Measurements from ENCODE around the gene TCEA3. TPM values are rescaled to one million over a fixed set of nuclear protein-coding genes. Genes with fewer than 3 reads are reported as not detected.

TCEA3 gene
- total RNA-seq, 1 donor from 2014 or later: 3.1 TPM

DNA sequence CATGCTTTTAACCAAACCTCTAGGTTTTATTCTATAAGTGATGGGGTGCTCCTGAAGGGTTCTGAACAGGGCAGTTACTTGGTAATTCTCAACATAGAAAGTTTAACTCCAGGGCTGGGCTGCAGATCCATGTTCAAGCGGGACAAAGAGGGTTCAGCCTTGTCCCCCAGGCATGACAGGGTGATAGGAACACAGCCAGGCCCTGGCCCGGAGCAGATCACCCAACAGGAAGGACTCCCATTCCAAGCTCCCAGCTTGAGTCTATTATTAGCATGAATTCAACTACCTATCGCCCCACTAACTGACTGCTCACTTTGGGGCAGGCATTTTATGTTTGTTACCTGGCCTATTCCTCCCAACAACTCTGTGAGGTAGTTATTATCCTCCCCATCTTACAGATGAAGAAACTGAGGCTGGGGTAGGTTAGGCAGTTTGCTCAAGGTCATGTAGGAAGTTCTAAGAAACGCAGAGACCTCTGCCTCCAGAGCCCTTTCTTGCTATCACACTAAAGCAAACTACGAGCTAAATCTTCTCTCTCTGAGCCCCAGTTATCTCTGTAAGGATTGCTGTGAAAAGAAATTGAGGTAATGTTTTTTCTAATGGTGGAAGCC lies 44.9 kb upstream of the TCEA3 start:
- no peak for DNase-seq (ENCODE audit: low read depth)
- no peak overlapping the region for H3K4me3 ChIP-seq (ENCODE audit: low read depth, low read length)
- TF ChIP-seq, protein P1, sequence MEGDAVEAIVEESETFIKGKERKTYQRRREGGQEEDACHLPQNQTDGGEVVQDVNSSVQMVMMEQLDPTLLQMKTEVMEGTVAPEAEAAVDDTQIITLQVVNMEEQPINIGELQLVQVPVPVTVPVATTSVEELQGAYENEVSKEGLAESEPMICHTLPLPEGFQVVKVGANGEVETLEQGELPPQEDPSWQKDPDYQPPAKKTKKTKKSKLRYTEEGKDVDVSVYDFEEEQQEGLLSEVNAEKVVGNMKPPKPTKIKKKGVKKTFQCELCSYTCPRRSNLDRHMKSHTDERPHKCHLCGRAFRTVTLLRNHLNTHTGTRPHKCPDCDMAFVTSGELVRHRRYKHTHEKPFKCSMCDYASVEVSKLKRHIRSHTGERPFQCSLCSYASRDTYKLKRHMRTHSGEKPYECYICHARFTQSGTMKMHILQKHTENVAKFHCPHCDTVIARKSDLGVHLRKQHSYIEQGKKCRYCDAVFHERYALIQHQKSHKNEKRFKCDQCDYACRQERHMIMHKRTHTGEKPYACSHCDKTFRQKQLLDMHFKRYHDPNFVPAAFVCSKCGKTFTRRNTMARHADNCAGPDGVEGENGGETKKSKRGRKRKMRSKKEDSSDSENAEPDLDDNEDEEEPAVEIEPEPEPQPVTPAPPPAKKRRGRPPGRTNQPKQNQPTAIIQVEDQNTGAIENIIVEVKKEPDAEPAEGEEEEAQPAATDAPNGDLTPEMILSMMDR (conservative IDR thresholded peaks at IDR 0.05; ENCODE audit: low read depth, low read length): no peak

DNA sequence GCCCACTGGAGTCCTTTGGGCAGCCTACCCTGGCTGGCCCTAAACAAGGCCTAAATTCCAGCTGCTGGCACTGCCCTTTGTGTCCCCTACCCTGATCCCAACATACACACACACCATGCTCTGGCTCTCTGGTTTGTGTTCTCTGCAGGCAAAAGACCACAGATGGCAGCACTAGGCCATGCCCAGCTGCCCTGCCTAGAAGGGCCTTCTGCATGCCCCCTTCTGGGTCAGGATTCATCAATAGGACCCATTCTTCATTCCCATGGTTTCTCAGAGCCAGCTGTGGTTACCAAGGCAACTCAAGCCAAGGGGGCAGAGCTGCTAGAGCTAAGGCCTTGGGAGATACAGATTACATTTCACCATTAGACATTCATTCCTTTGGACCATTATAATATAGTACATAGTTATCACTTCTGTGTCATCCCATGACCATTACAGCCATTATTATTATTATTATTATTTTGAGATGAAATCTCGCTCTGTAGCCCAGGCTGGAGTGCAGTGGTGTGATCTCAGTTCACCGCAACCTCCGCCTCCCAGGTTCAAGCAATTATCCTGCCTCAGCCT lies 42.0 kb upstream of the TCEA3 start:
- TF ChIP-seq, protein P1 (conservative IDR thresholded peaks at IDR 0.05; ENCODE audit: low read depth, low read length): no peak
- H3K4me3 ChIP-seq (ENCODE audit: low read depth, low read length): no peak overlapping the region
- DNase-seq (ENCODE audit: low read depth): no peak

DNA sequence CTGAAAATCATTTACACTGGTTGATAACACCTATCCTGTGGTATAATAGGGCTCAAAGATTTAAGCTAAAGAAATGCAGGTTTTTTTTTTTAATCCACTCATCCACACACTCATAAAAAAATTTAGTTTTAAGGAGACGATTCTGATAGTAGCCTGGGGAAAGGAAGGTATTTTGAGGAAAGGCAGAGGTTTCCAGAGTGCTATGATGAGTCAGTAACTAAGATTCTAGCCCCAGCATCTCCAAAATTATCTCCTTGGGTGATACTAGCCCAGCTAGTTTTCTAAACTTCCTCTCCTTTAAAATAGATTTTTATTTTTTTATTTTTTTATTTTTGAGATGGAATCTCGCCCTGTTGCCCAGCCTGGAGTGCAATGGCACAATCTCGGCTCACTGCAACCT lies 38.7 kb upstream of the TCEA3 start:
- TF ChIP-seq, protein P1 (conservative IDR thresholded peaks at IDR 0.05; ENCODE audit: low read depth, low read length): no peak
- DNase-seq (ENCODE audit: low read depth): no peak
- no peak overlapping the region for H3K4me3 ChIP-seq (ENCODE audit: low read depth, low read length)

DNA sequence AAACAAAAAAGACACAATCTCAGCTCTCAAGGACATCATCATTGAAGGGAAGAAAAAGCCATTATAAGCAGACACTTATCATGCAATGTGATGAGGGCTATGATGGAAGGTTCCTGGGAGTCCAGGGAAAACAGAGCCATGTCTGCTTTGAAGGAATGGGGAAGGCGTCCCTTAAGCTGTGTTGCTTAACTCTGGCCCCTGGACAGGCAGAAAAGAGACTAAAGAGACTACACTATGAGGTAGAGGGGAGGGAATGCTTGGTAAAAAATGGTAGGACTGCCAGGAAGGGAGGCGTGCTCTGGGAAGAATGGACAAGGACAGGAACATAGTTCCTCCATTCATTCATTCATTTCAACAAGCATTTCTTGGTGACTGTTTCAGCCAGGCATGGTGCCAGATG lies 38.2 kb upstream of the TCEA3 start:
- DNase-seq (ENCODE audit: low read depth): no peak
- TF ChIP-seq, protein P1 (conservative IDR thresholded peaks at IDR 0.05; ENCODE audit: low read depth, low read length): no peak
- H3K4me3 ChIP-seq (ENCODE audit: low read depth, low read length): no peak overlapping the region

DNA sequence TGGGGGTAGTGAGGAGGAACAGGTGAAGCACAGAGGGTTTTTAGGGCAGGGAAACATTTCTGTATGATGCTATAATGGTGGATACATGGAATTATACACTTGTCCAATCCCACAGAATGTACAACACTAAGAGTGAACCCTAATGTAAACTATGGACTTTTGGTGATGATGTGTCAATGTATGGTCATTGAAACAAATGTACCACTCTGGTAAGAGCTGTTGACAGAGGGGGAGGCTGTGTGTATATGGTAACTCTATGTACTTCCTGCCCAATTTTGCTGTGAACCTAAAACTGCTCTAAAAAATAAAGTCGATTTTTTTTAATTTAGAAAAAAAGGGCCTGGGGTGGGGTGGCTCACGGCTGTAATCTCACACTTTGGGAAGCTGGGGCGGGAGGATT lies 36.5 kb upstream of the TCEA3 start:
- no peak overlapping the region for H3K4me3 ChIP-seq (ENCODE audit: low read depth, low read length)
- TF ChIP-seq, protein P1 (conservative IDR thresholded peaks at IDR 0.05; ENCODE audit: low read depth, low read length): no peak
- DNase-seq (ENCODE audit: low read depth): no peak

DNA sequence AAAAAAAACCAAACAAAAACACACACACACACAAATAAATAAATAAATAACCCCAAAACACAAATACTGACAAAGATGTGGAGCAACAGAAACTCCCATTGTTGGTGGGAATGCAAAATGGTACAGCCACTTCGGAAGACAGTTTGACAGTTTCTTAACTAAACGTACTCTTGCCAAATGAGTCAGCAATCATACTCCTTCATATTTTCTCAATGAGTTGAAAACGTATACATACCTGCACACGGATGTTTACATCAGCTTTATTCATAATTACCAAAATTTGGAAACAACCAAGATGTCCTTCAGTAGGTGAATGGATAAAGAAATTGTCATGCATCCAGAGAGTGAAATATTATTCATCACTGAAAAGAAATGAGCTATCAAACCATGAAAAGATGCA lies 36.0 kb upstream of the TCEA3 start:
- TF ChIP-seq, protein P1 (conservative IDR thresholded peaks at IDR 0.05; ENCODE audit: low read depth, low read length): no peak
- H3K4me3 ChIP-seq (ENCODE audit: low read depth, low read length): no peak overlapping the region
- DNase-seq (ENCODE audit: low read depth): no peak

DNA sequence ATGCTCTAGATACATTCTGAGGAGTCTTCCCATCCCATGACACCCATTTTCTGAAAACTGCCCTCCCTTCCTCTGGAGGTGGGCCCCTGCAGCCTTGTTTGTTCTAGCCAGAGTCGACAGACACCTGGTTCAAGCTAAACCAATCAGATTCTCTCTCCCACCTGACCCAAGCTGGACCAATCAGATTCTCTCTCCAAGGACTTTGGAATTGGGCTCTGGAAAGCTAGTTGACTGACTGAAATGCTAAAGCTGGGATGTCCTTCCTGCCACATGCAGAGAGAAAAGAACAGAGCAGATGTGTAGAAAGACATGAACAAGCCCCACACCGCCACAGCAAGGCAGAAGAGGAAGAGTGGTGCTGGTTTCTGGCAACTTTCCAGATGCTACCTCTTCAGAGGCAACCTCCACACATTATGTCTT lies 34.8 kb upstream of the TCEA3 start:
- no peak overlapping the region for H3K4me3 ChIP-seq (ENCODE audit: low read depth, low read length)
- TF ChIP-seq, protein P1 (conservative IDR thresholded peaks at IDR 0.05; ENCODE audit: low read depth, low read length): no peak
- no peak for DNase-seq (ENCODE audit: low read depth)

Measured in epithelial cell of proximal tubule (primary cell).